ENCODE data around the gene TRIO.
A peak's percentile ranks its signal among the peaks of the same experiment; 100 is the strongest.

Gene TRIO

DNA sequence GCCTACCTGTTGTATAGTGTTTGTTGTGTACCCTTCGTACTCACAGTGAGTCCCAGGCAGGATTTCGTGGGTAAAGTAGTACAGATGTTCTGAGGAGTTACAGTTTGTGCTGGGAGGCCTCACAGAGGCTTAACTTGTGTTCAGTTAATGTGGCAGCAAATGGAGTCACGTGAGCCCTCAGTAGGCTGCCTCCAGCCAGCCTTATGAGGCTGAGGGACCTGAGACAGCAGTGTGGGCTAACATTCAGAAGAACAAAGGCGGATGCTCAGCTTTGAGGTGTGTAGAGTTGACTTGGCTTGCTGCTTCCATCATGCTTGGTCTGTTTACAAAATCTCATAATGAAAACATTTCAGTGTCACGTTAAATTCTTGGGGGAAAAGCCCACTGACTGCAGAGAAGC is 118.1 kb downstream of the TRIO start:
- DNase-seq (ENCODE audit: low spot score in 2 of 2), result no peak
- no peak overlapping the region for H3K4me3 ChIP-seq
- in situ Hi-C loops (cut with MboI; ENCODE audit: low sequenced_read_pairs), result loop anchor here (25.0 kb wide), 1 partner anchor 124 kb away; the partner anchor contains the start of gene TRIO
- H3K36me3 ChIP-seq (replicated peaks), result no peaks in the 10 kb centered on the region
- peaks cover 28% of the 10 kb centered on the region for H3K4me1 ChIP-seq
- H3K9me3 ChIP-seq, result no peaks in the 10 kb centered on the region
- H3K27me3 ChIP-seq (ENCODE audit: low read depth), result no peaks in the 10 kb centered on the region

DNA sequence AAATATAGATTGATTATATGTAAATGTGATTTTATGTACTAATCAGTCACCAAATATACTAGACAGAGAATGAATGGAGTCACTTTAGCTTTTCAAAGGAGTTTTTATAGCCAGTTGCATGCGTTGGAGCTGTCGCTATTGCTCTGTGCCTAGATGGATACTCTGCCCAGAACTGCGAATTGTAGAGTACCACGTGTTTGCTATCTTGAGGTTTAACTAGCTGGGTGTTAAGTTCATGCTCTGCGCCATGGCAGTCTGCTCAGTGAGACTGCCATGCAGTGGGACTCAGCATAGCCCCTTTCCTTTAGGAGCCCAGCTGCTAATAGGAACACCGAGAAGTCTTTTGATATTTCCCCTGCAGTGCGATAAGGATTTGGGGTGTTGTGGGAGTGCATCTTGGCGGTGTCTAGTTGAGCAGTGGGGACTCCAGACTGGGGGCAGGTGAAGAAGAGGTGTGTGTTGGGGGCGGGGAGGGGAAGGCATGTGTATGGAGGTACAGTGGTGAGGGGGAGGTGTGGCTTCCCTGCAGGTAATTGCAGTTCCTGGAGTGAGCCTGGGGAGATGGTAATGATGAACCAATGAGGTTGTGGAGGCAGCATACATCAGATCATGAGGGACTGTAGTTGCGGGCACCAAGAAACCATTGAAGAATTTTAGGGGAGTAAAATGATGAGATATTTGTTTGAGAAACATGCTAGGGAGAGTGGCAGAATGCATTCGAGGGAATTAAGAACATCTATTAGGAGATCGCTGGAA is 118.9 kb downstream of the TRIO start:
- no peak overlapping the region for H3K4me3 ChIP-seq
- peaks cover 28% of the 10 kb centered on the region for H3K4me1 ChIP-seq
- no peaks in the 10 kb centered on the region for H3K36me3 ChIP-seq (replicated peaks)
- in situ Hi-C loops (cut with MboI; ENCODE audit: low sequenced_read_pairs), result loop anchor here (25.0 kb wide), 1 partner anchor 125 kb away; the partner anchor contains the start of gene TRIO
- DNase-seq (ENCODE audit: low spot score in 2 of 2), result no peak
- H3K27me3 ChIP-seq (ENCODE audit: low read depth), result no peaks in the 10 kb centered on the region
- no peaks in the 10 kb centered on the region for H3K9me3 ChIP-seq

DNA sequence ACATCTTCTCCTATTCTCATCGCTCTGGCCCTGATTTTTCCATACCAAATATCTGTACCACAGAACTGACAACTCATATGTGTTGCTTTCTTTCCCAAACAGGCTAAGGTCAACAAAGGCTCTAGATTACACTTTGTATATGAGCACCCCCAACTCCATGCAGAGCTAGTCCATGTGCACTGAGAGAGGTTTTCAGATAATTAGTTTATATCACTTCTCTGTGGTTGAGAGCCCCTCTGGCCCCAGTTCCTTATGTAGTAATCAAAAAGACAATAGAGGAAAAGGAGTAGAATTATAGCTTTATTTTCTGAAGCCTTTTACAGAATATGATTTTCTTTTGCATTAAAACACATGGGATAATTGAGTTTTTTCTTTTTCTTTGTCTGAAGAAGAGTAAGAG is 120.0 kb downstream of the TRIO start:
- Histone ChIP-seq H3K9me3 (no peaks in the 10 kb centered on the region), H3K36me3 (replicated peaks) (no peaks in the 10 kb centered on the region), H3K27me3 (ENCODE audit: low read depth) (no peaks in the 10 kb centered on the region), H3K4me3 (no peak overlapping the region), H3K4me1 (peaks cover 28% of the 10 kb centered on the region)
- no peak for DNase-seq (ENCODE audit: low spot score in 2 of 2)
- in situ Hi-C loops (cut with MboI; ENCODE audit: low sequenced_read_pairs), result loop anchor here (25.0 kb wide), 1 partner anchor 126 kb away; the partner anchor contains the start of gene TRIO

DNA sequence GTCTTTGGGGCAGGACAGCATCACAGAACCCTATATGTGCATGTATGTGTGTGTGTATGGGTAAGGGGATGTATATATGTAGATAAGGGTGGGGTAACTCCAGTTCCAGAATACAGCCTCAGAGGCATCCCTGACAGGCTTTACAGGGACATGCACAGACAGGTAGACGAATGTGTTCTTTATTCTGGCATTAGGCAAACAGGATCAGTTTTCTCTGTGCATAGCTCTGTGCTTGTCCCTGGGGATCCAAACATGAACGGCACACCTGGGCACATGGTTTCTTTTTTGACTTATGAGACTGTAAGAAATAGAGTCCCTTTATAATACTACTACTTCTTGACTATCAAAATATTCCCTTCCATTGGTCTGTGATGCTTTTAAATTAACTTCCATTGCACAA is 120.6 kb downstream of the TRIO start:
- Histone ChIP-seq H3K9me3 (no peaks in the 10 kb centered on the region), H3K4me1 (peaks cover 28% of the 10 kb centered on the region), H3K36me3 (replicated peaks) (no peaks in the 10 kb centered on the region), H3K27me3 (ENCODE audit: low read depth) (no peaks in the 10 kb centered on the region), H3K4me3 (no peak overlapping the region)
- in situ Hi-C loops (cut with MboI; ENCODE audit: low sequenced_read_pairs), result loop anchor here (25.0 kb wide), 1 partner anchor 126 kb away; the partner anchor contains the start of gene TRIO
- no peak for DNase-seq (ENCODE audit: low spot score in 2 of 2)

DNA sequence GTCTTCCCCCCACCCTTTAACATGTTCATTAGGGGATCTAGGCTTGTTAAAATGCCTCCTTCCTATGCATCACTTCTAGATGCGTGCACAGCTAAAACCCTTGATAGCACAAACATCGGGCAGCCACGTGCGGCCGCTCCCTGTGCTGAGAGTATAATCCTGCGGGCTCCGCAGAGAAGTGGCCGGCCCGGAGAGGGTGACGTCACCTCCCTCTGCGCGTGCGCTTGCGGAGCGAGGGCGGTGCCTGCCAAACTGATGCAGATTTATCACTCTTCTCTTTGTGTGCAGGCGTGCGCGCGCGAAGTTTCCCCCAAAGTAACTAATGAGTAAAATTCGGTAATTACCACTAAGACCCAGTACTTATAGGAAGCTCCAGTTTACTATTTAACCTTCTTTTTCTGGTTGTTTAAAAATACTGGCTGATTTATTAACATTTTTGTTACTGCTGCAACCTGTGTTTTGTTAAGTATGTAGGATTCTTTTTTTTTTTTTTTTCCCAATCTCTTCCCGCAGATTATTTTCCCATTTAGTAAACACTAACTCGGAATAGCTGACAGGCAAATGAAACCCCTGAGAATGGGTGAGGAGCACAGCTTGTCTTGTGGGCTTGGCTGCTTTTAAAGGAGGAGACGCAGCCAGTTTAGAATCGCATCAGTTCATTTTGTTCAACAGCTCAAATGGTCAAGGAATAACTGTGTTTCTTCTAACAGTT is 121.6 kb downstream of the TRIO start:
- Histone ChIP-seq H3K9me3 (no peaks in the 10 kb centered on the region), H3K4me3 (peak overlapping the region; percentile 19), H3K27me3 (ENCODE audit: low read depth) (no peaks in the 10 kb centered on the region), H3K36me3 (replicated peaks) (no peaks in the 10 kb centered on the region), H3K4me1 (peaks cover 23% of the 10 kb centered on the region)
- in situ Hi-C loops (cut with MboI; ENCODE audit: low sequenced_read_pairs), result loop anchor here (25.0 kb wide), 1 partner anchor 127 kb away; the partner anchor contains the start of gene TRIO
- DNase-seq (ENCODE audit: low spot score in 2 of 2), result peak; percentile 91 to 95

DNA sequence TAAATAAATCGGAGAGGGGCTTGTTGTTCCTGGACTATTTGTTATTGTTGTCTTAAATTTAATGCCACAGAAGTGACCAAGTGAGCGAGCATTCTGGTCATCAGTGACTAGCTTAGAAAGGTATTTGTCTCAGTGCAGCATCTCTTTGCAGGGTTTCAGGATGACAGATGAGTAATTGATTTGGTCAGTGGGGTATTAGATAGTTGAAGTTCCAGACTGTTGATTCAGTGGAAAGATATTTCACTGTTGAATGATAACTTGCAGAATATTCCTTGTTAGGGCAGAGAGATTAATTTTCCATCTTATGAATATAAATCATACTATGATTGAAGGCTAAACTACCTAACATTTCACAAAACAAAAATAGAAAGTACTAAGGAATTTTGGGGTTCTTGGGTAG is 122.4 kb downstream of the TRIO start:
- H3K4me1 ChIP-seq, result peaks cover 27% of the 10 kb centered on the region
- in situ Hi-C loops (cut with MboI; ENCODE audit: low sequenced_read_pairs), result loop anchor here (25.0 kb wide), 1 partner anchor 128 kb away; the partner anchor contains the start of gene TRIO
- no peaks in the 10 kb centered on the region for H3K36me3 ChIP-seq (replicated peaks)
- H3K9me3 ChIP-seq, result no peaks in the 10 kb centered on the region
- no peak for DNase-seq (ENCODE audit: low spot score in 2 of 2)
- H3K27me3 ChIP-seq (ENCODE audit: low read depth), result no peaks in the 10 kb centered on the region
- no peak overlapping the region for H3K4me3 ChIP-seq

DNA sequence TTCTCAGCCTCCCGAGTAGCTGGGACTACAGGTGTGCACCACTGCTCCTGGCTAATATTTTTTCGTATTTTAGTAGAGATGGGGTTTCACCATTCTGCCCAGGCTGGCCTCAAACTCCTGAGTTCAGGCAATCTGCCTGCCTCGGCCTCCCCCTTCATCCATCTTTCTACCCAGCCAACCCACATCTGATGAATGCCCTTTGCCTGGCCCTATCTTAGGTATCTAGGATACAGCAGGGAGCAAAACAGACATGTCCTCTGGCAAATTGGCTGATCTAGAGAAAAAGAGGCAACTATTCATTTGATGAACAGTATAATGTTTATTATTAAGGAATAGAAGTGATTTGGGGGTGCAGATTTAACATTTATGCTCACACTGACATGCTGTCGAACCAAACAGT is 123.0 kb downstream of the TRIO start:
- Histone ChIP-seq H3K4me1 (peaks cover 27% of the 10 kb centered on the region), H3K4me3 (no peak overlapping the region), H3K36me3 (replicated peaks) (no peaks in the 10 kb centered on the region), H3K27me3 (ENCODE audit: low read depth) (no peaks in the 10 kb centered on the region), H3K9me3 (no peaks in the 10 kb centered on the region)
- no peak for DNase-seq (ENCODE audit: low spot score in 2 of 2)
- in situ Hi-C loops (cut with MboI; ENCODE audit: low sequenced_read_pairs), result loop anchor here (25.0 kb wide), 1 partner anchor 129 kb away; the partner anchor contains the start of gene TRIO

DNA sequence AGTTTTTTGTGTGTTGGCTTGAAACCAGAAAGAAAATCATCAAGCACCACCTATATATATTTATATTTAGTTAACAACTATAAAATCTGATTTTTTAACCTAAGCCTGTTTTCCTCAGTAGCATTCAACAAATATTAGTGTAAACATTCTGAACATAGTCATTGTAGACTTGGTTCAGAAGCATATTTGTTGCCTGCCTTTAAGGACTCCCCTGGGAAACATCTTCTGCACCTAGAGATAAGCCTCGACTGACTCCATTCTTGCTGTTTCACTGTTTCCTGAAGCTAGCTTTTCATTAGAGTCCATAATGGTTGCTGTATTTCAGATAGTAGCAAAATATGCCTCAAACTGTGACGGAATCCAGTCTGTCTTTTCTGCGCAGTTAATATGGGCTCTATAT is 123.5 kb downstream of the TRIO start:
- Histone ChIP-seq H3K4me3 (no peak overlapping the region), H3K27me3 (ENCODE audit: low read depth) (no peaks in the 10 kb centered on the region), H3K4me1 (peaks cover 27% of the 10 kb centered on the region), H3K9me3 (no peaks in the 10 kb centered on the region), H3K36me3 (replicated peaks) (no peaks in the 10 kb centered on the region)
- DNase-seq (ENCODE audit: low spot score in 2 of 2), result no peak
- in situ Hi-C loops (cut with MboI; ENCODE audit: low sequenced_read_pairs), result loop anchor here (25.0 kb wide), 1 partner anchor 129 kb away; the partner anchor contains the start of gene TRIO

DNA sequence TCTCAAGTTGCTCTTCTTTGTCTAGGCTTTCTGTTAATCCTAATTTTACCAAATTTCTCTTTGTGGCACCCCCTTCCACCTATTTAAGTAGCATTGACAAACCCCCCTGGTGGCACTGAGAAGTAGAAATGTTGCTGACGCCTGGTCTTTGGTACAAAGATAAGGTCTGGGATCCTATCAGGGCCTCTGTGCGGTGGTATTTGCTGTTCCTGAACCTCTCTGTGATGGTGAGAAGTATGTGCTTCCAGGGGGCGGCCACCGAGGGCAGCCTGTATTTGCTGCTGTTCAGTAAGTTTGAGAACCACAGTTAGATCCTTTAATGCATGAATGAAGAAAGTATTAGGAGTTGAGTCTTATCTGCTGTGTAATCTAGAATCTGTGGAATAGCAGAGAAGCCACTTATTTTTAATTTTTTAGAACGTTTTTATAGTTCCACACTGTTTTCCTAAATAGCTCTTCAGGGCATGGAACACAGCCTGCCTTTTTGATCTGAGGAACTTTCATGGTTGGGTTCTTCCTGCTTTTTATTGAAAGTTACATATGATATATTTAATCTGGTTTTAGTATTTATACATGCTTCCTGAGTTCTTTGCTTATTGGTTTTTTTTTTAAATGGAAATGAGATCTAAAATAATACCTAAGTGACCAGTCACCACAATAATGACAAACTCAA is 124.2 kb downstream of the TRIO start:
- DNase-seq (ENCODE audit: low spot score in 2 of 2), result no peak
- Histone ChIP-seq H3K27me3 (ENCODE audit: low read depth) (no peaks in the 10 kb centered on the region), H3K4me1 (peaks cover 27% of the 10 kb centered on the region), H3K4me3 (no peak overlapping the region), H3K36me3 (replicated peaks) (no peaks in the 10 kb centered on the region), H3K9me3 (no peaks in the 10 kb centered on the region)
- in situ Hi-C loops (cut with MboI; ENCODE audit: low sequenced_read_pairs), result loop anchor here (25.0 kb wide), 1 partner anchor 130 kb away; the partner anchor contains the start of gene TRIO

DNA sequence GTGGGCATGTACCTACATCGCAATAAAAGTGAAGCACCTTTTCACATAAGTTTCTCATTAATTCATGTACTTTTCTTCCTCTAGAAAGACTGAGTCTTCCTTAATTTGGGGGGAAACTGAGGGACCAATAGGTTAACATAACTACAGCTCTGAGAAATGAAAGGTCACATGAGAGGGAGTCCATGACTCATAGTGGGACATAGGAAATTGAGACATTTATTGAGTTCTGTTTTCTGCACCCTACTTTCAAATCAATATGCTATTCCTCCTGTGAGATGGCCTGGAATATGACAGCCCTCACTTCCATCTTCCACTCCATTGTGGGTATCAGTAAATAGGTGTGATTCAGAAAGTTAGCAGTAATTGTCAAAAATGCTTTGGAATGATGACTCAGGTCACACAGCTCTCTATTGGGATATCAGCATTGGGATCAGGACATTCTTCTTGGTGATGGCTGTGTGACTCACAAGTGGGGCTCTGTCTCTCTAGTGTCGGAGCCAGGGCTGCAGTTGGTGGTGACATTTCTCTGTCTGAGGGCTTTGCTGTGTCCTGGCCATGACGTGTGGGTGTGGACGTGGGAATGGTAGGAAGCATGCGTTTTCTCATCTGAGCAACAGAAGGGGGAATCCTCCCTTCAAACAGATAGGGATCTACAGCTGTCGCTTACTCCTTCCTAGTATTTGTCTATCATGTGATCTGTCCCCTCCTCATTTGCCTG is 125.0 kb downstream of the TRIO start:
- H3K9me3 ChIP-seq, result no peaks in the 10 kb centered on the region
- no peak for DNase-seq (ENCODE audit: low spot score in 2 of 2)
- H3K4me3 ChIP-seq, result no peak overlapping the region
- peaks cover 26% of the 10 kb centered on the region for H3K4me1 ChIP-seq
- in situ Hi-C loops (cut with MboI; ENCODE audit: low sequenced_read_pairs), result loop anchor here (25.0 kb wide), 1 partner anchor 131 kb away; the partner anchor contains the start of gene TRIO
- no peaks in the 10 kb centered on the region for H3K36me3 ChIP-seq (replicated peaks)
- no peaks in the 10 kb centered on the region for H3K27me3 ChIP-seq (ENCODE audit: low read depth)

DNA sequence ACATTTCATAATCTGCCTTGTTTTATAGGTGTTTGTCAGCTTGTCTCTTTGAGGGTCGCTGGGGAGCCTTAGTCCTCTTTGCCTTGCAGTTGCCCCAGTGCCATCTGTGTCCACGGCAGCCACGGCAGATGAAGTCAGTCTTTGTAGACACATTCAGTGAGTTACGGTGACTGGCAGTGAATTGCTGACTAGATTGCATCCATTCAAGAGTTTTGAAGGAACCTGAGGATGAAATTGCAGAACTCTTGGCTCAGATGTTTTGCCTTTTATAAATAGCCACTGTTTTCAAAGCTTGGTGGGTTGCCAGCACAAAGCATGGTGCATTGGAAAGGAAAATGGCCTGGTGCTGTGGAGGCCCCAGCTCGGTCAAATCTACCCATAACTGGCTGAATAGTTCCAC is 125.6 kb downstream of the TRIO start:
- Histone ChIP-seq H3K4me3 (no peak overlapping the region), H3K27me3 (ENCODE audit: low read depth) (no peaks in the 10 kb centered on the region), H3K9me3 (no peaks in the 10 kb centered on the region), H3K4me1 (peaks cover 23% of the 10 kb centered on the region), H3K36me3 (replicated peaks) (no peaks in the 10 kb centered on the region)
- in situ Hi-C loops (cut with MboI; ENCODE audit: low sequenced_read_pairs), result loop anchor here (25.0 kb wide), 1 partner anchor 131 kb away; the partner anchor contains the start of gene TRIO
- no peak for DNase-seq (ENCODE audit: low spot score in 2 of 2)

DNA sequence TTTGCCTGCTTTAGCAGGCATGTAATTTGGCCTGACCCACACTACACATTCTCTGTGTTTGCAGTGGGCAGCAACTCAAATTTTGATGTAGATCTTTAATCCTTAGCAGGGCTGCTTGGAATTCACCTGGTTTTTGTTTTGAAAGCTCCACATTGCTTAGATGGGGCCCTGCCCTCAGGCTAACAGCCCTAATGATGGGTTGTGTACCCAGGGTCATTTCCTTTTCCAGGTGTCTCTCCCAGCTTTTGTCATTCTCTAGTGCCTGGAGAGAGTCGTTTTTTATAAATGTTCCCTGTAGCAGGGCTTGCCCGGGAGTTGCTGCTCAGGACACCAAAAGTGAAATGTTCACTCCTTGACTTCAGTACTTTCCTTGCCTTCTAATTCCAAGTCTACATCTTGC is 126.3 kb downstream of the TRIO start:
- Histone ChIP-seq H3K36me3 (replicated peaks) (no peaks in the 10 kb centered on the region), H3K27me3 (ENCODE audit: low read depth) (no peaks in the 10 kb centered on the region), H3K9me3 (no peaks in the 10 kb centered on the region), H3K4me3 (no peak overlapping the region), H3K4me1 (peaks cover 17% of the 10 kb centered on the region)
- DNase-seq (ENCODE audit: low spot score in 2 of 2), result no peak
- in situ Hi-C loops (cut with MboI; ENCODE audit: low sequenced_read_pairs), result loop anchor here (25.0 kb wide), 1 partner anchor 132 kb away; the partner anchor contains the start of gene TRIO

DNA sequence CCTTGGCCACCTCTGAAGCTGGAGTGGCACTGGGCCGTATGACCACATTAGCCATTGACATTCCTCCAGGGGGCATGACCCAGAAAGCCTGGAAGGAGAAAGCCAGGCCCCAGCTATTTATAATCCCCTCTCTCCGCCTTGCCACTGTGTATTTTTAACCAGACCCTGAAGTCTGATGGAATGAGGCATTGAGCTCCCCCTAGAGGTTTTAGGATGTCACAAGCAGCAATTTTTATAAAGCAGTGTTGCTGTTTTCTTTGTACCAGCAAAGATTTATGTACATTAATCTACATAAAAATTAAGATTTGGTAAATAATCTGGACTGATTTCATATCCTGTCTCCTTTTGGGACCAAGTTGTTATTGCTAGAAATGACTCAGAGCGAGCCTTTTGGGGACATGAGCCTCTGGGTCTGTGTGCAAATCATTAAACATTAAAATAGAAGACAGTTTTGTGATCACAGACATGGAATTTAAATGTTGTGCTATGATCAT is 127.1 kb downstream of the TRIO start:
- H3K9me3 ChIP-seq, result no peaks in the 10 kb centered on the region
- peak; percentile 69 to 79 for DNase-seq (ENCODE audit: low spot score in 2 of 2)
- no peaks in the 10 kb centered on the region for H3K36me3 ChIP-seq (replicated peaks)
- no peak overlapping the region for H3K4me3 ChIP-seq
- no peaks in the 10 kb centered on the region for H3K27me3 ChIP-seq (ENCODE audit: low read depth)
- H3K4me1 ChIP-seq, result peaks cover 14% of the 10 kb centered on the region
- in situ Hi-C loops (cut with MboI; ENCODE audit: low sequenced_read_pairs), result loop anchor here (25.0 kb wide), 1 partner anchor 133 kb away; the partner anchor contains the start of gene TRIO

All from HAP-1 (cell line).